ENCODE data around the gene ARRDC3.

Gene ARRDC3

DNA sequence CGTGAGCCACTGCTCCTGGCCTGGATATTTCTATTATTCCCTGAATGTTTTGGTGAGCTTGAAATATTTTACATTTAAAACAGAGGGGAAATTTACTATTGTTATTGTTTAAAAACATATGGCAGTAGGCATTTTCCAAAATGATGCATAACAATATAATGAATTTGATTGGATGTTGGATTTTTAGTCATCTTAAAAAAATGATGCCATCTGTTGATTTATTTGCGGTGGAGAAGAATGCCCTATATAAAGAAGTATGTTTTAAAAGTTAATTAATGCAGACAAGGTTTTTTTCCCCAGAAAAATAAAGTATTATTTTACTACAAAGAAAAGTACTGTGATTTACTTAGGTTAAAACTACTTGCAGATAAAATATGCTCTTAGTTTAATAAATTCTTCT lies 33.4 kb upstream of the ARRDC3 start:
- Histone ChIP-seq H3K4me1 (ENCODE audit: insufficient read depth, poor library complexity, severe bottlenecking) (no peaks in the 10 kb centered on the region), H3K27me3 (ENCODE audit: insufficient read depth, poor library complexity, severe bottlenecking) (no peaks in the 10 kb centered on the region), H3K4me3 (ENCODE audit: severe bottlenecking) (no peak overlapping the region), H3K36me3 (ENCODE audit: low read depth) (no peaks in the 10 kb centered on the region), H3K9me3 (ENCODE audit: severe bottlenecking) (no peaks in the 10 kb centered on the region), H3K27ac (ENCODE audit: poor library complexity, severe bottlenecking) (no peak overlapping the region)
- ATAC-seq (ENCODE audit: low read depth) (no peak), DNase-seq (ENCODE audit: low spot score) (no peak)
- TF ChIP-seq CTCF (IDR thresholded peaks at IDR 0.05; ENCODE audit: poor library complexity, severe bottlenecking): no peak

GRCh38 chr5:91409304-91409703 lies 26.2 kb upstream of the ARRDC3 start:
- Histone ChIP-seq H3K4me3 (ENCODE audit: severe bottlenecking) (no peak overlapping the region), H3K27ac (ENCODE audit: poor library complexity, severe bottlenecking) (no peak overlapping the region), H3K9me3 (ENCODE audit: severe bottlenecking) (no peaks in the 10 kb centered on the region), H3K36me3 (ENCODE audit: low read depth) (no peaks in the 10 kb centered on the region), H3K4me1 (ENCODE audit: insufficient read depth, poor library complexity, severe bottlenecking) (no peaks in the 10 kb centered on the region), H3K27me3 (ENCODE audit: insufficient read depth, poor library complexity, severe bottlenecking) (no peaks in the 10 kb centered on the region)
- ATAC-seq (ENCODE audit: low read depth) (no peak), DNase-seq (ENCODE audit: low spot score) (no peak)
- no peak for TF ChIP-seq CTCF (IDR thresholded peaks at IDR 0.05; ENCODE audit: poor library complexity, severe bottlenecking)

- H3K27me3 ChIP-seq (ENCODE audit: insufficient read depth, poor library complexity, severe bottlenecking): no peaks in the 10 kb centered on the region
- ATAC-seq (ENCODE audit: low read depth) (peak; percentile 52), DNase-seq (ENCODE audit: low spot score) (no peak)
- no peaks in the 10 kb centered on the region for H3K4me1 ChIP-seq (ENCODE audit: insufficient read depth, poor library complexity, severe bottlenecking)
- H3K9me3 ChIP-seq (ENCODE audit: severe bottlenecking): no peaks in the 10 kb centered on the region
- no peak overlapping the region for H3K4me3 ChIP-seq (ENCODE audit: severe bottlenecking)
- no peak for TF ChIP-seq CTCF (IDR thresholded peaks at IDR 0.05; ENCODE audit: poor library complexity, severe bottlenecking)
- H3K27ac ChIP-seq (ENCODE audit: poor library complexity, severe bottlenecking): no peak overlapping the region
- no peaks in the 10 kb centered on the region for H3K36me3 ChIP-seq (ENCODE audit: low read depth)
Measured at GRCh38 chr5:91408710-91409109, 25.6 kb upstream of the ARRDC3 start.

- ATAC-seq (ENCODE audit: low read depth) (no peak), DNase-seq (ENCODE audit: low spot score) (no peak)
- H3K4me3 ChIP-seq (ENCODE audit: severe bottlenecking): no peak overlapping the region
- no peaks in the 10 kb centered on the region for H3K36me3 ChIP-seq (ENCODE audit: low read depth)
- no peaks in the 10 kb centered on the region for H3K4me1 ChIP-seq (ENCODE audit: insufficient read depth, poor library complexity, severe bottlenecking)
- no peaks in the 10 kb centered on the region for H3K27me3 ChIP-seq (ENCODE audit: insufficient read depth, poor library complexity, severe bottlenecking)
- no peaks in the 10 kb centered on the region for H3K9me3 ChIP-seq (ENCODE audit: severe bottlenecking)
- H3K27ac ChIP-seq (ENCODE audit: poor library complexity, severe bottlenecking): no peak overlapping the region
- no peak for TF ChIP-seq CTCF (IDR thresholded peaks at IDR 0.05; ENCODE audit: poor library complexity, severe bottlenecking)
Measured at GRCh38 chr5:91407204-91407603, 24.1 kb upstream of the ARRDC3 start.

- DNase-seq (ENCODE audit: low spot score) (no peak), ATAC-seq (ENCODE audit: low read depth) (no peak)
- Histone ChIP-seq H3K9me3 (ENCODE audit: severe bottlenecking) (no peaks in the 10 kb centered on the region), H3K4me3 (ENCODE audit: severe bottlenecking) (no peak overlapping the region), H3K4me1 (ENCODE audit: insufficient read depth, poor library complexity, severe bottlenecking) (no peaks in the 10 kb centered on the region), H3K27me3 (ENCODE audit: insufficient read depth, poor library complexity, severe bottlenecking) (no peaks in the 10 kb centered on the region), H3K27ac (ENCODE audit: poor library complexity, severe bottlenecking) (no peak overlapping the region), H3K36me3 (ENCODE audit: low read depth) (no peaks in the 10 kb centered on the region)
- TF ChIP-seq CTCF (IDR thresholded peaks at IDR 0.05; ENCODE audit: poor library complexity, severe bottlenecking): no peak
Measured at GRCh38 chr5:91403438-91403837, 20.3 kb upstream of the ARRDC3 start.
